ENCODE results near the gene PIK3CB.

Gene PIK3CB

GRCh38 chr3:138768946-138769345 is 65.8 kb downstream of the PIK3CB start:
- Mint-ChIP-seq H3K27ac (peak overlapping the region in 1 of 3 experiments; percentile 78), H3K4me1 (peaks cover 25% of the 10 kb centered on the region), H3K9me3 (no peaks in the 10 kb centered on the region), H3K36me3 (ENCODE audit: low read depth) (peaks cover 14% of the 10 kb centered on the region), H3K4me3 (no peak overlapping the region), H3K27me3 (ENCODE audit: low read depth) (no peaks in the 10 kb centered on the region)
- TF ChIP-seq CTCF (IDR thresholded peaks at IDR 0.05; ENCODE audit: unreplicated experiment in 3 of 3), result no peak

GRCh38 chr3:138768125-138768524 is 66.6 kb downstream of the PIK3CB start:
- Mint-ChIP-seq H3K27me3 (ENCODE audit: low read depth) (no peaks in the 10 kb centered on the region), H3K36me3 (ENCODE audit: low read depth) (peaks cover 10% of the 10 kb centered on the region), H3K4me1 (peaks cover 19% of the 10 kb centered on the region), H3K27ac (no peak overlapping the region), H3K9me3 (no peaks in the 10 kb centered on the region), H3K4me3 (no peak overlapping the region)
- TF ChIP-seq CTCF (IDR thresholded peaks at IDR 0.05; ENCODE audit: unreplicated experiment in 3 of 3), result no peak

GRCh38 chr3:138767498-138768104 is 67.1 kb downstream of the PIK3CB start:
- no peaks in the 10 kb centered on the region for H3K9me3 Mint-ChIP-seq

GRCh38 chr3:138761002-138761401 is 73.7 kb downstream of the PIK3CB start:
- H3K27me3 Mint-ChIP-seq (ENCODE audit: low read depth), result no peaks in the 10 kb centered on the region
- H3K4me3 Mint-ChIP-seq, result no peak overlapping the region
- peaks cover 13% of the 10 kb centered on the region for H3K36me3 Mint-ChIP-seq (ENCODE audit: low read depth)
- no peaks in the 10 kb centered on the region for H3K9me3 Mint-ChIP-seq
- no peak overlapping the region for H3K27ac Mint-ChIP-seq
- TF ChIP-seq CTCF (IDR thresholded peaks at IDR 0.05; ENCODE audit: unreplicated experiment in 3 of 3), result no peak
- no peaks in the 10 kb centered on the region for H3K4me1 Mint-ChIP-seq

More at GRCh38 chr3:138767498-138768104, 67.1 kb downstream of the PIK3CB start:
- Mint-ChIP-seq H3K27me3 (ENCODE audit: low read depth) (no peaks in the 10 kb centered on the region), H3K36me3 (ENCODE audit: low read depth) (peaks cover 10% of the 10 kb centered on the region), H3K4me1 (peaks cover 19% of the 10 kb centered on the region), H3K4me3 (no peak overlapping the region), H3K27ac (no peak overlapping the region)
- no peak for TF ChIP-seq CTCF (IDR thresholded peaks at IDR 0.05; ENCODE audit: unreplicated experiment in 3 of 3)

GRCh38 chr3:138748190-138748589 is 86.5 kb downstream of the PIK3CB start:
- TF ChIP-seq CTCF (IDR thresholded peaks at IDR 0.05; ENCODE audit: unreplicated experiment in 3 of 3), result no peak

GRCh38 chr3:138747225-138747624 is 87.5 kb downstream of the PIK3CB start:
- peaks cover 19% of the 10 kb centered on the region for H3K36me3 Mint-ChIP-seq (ENCODE audit: low read depth)
- no peaks in the 10 kb centered on the region for H3K27me3 Mint-ChIP-seq (ENCODE audit: low read depth)
- no peaks in the 10 kb centered on the region for H3K4me1 Mint-ChIP-seq
- TF ChIP-seq CTCF (IDR thresholded peaks at IDR 0.05; ENCODE audit: unreplicated experiment in 3 of 3), result no peak
- no peaks in the 10 kb centered on the region for H3K9me3 Mint-ChIP-seq
- H3K27ac Mint-ChIP-seq, result no peak overlapping the region
- H3K4me3 Mint-ChIP-seq, result no peak overlapping the region

More at GRCh38 chr3:138748190-138748589, 86.5 kb downstream of the PIK3CB start:
- Mint-ChIP-seq H3K27ac (no peak overlapping the region), H3K27me3 (ENCODE audit: low read depth) (no peaks in the 10 kb centered on the region), H3K9me3 (no peaks in the 10 kb centered on the region), H3K4me1 (no peaks in the 10 kb centered on the region), H3K36me3 (ENCODE audit: low read depth) (peaks cover 19% of the 10 kb centered on the region), H3K4me3 (no peak overlapping the region)

Measured in nephron (organoid).